Lower leg skin (tissue), 3 donors: ENCODE data around the gene ADAM22.
"Not testable (repeated sequence)": the region's sequence is repeated elsewhere in the genome, so short reads cannot be mapped to it uniquely, and the experiment has no call there.

ENCODE experiments used
- POLR2A ChIP-seq, 2 donors: fragments of 450-650 bp; IDR thresholded peaks; one replicate each; pipeline ENCODE4 v1.6.1; 2016 to 2017; ENCODE audit warnings: antibody characterized with exemption in 2 of 2, mild to moderate bottlenecking in 1 of 2, moderate library complexity in 1 of 2
- TF ChIP-seq, protein P1 (sequence below), 3 donors: fragments of 450-650 bp; IDR thresholded peaks; one replicate each; pipeline ENCODE4 v1.5.1; 2016; ENCODE audit warnings: antibody characterized with exemption in 3 of 3, mild to moderate bottlenecking in 3 of 3, moderate library complexity in 2 of 3

DNA sequence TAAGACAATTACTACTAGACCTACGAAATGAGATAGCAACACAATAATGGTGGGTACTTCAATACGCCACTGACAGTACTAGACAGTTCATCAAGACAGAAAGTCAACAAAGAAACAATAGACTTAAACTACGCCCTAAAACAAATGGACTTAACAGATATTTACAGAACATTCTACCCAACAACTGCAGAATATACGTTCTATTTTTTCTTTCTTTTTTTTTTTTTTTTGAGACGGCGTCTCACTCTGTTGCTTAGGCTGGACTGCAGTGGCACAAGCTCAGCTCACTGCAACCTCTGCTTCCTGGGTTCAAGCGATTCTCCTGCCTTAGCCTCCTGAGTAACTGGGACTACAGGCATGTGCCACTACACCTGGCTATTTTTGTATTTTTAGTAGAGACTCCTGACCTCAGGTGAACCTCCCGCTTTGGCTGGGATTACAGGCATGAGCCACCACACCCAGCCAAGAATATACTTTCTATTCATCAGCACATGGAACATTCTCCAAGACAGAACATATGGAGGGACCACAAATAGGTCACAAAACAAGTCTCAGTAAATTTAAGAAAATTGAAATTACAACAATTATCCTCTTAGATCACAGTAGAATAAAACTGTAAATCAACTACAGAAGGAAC lies 11.2 kb upstream of the ADAM22 start:
- not testable (repeated sequence) for TF ChIP-seq POLR2A (IDR thresholded peaks at IDR 0.05)
- TF ChIP-seq, protein P1, sequence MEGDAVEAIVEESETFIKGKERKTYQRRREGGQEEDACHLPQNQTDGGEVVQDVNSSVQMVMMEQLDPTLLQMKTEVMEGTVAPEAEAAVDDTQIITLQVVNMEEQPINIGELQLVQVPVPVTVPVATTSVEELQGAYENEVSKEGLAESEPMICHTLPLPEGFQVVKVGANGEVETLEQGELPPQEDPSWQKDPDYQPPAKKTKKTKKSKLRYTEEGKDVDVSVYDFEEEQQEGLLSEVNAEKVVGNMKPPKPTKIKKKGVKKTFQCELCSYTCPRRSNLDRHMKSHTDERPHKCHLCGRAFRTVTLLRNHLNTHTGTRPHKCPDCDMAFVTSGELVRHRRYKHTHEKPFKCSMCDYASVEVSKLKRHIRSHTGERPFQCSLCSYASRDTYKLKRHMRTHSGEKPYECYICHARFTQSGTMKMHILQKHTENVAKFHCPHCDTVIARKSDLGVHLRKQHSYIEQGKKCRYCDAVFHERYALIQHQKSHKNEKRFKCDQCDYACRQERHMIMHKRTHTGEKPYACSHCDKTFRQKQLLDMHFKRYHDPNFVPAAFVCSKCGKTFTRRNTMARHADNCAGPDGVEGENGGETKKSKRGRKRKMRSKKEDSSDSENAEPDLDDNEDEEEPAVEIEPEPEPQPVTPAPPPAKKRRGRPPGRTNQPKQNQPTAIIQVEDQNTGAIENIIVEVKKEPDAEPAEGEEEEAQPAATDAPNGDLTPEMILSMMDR (IDR thresholded peaks at IDR 0.05) = not testable (repeated sequence)
